Neural cell (in vitro differentiated cells): ENCODE data around the gene FGF10. TPM values are rescaled to one million over a fixed set of nuclear protein-coding genes. Genes with fewer than 3 reads are reported as not detected.

Source experiments
- H2AFZ ChIP-seq: fragments of 200-600, 300-800 bp; sonication (generic), shearing (Covaris generic); 2 replicates; pipeline ENCODE4 v1.6.0; 2014; ENCODE audit warnings: low read depth, mild to moderate bottlenecking, antibody characterized with exemption, low read length, moderate library complexity
- H3F3A ChIP-seq: fragments of 200-600 bp; shearing (Covaris generic); 2 replicates; pipeline ENCODE4 v1.6.1; 2016; ENCODE audit warnings: mild to moderate bottlenecking, moderate library complexity, mixed read lengths, antibody characterized with exemption, low read length; ENCODE audit not compliant: insufficient read depth, poor library complexity, severe bottlenecking
- H3K27ac ChIP-seq: fragments of 200-600, 300-800 bp; sonication (generic), shearing (Covaris generic); 2 replicates; pipeline ENCODE4 v1.5.1; 2014; ENCODE audit warnings: mild to moderate bottlenecking, low read length, moderate library complexity
- H3K27me3 ChIP-seq: fragments of 300-800, 200-600 bp; sonication (generic), shearing (Covaris generic); 2 replicates; pipeline ENCODE4 v1.6.0; 2014; ENCODE audit warnings: mild to moderate bottlenecking, low read depth, low read length, moderate library complexity; ENCODE audit not compliant: insufficient read depth
- H3K36me3 ChIP-seq: fragments of 300-800, 200-600 bp; sonication (generic), shearing (Covaris generic); 2 replicates; pipeline ENCODE4 v1.5.1; 2014; ENCODE audit warnings: mild to moderate bottlenecking, antibody characterized with exemption, low read length, moderate library complexity; ENCODE audit not compliant: insufficient read depth
- H3K4me2 ChIP-seq: fragments of 300-800, 200-600 bp; sonication (generic), shearing (Covaris generic); 2 replicates; pipeline ENCODE4 v1.6.0; 2014; ENCODE audit warnings: mild to moderate bottlenecking, low read length
- H3K4me3 ChIP-seq: fragments of 300-800, 200-600 bp; sonication (generic), shearing (Covaris generic); 2 replicates; pipeline ENCODE4 v1.5.1; 2014; ENCODE audit warnings: mild to moderate bottlenecking, low read length, moderate library complexity
- H3K79me2 ChIP-seq: fragments of 200-600 bp; shearing (Covaris generic); replicated peaks from 2 replicates; pipeline ENCODE4 v1.6.0; 2014; ENCODE audit warnings: mild to moderate bottlenecking, low read length, moderate library complexity; ENCODE audit not compliant: insufficient read depth
- H3K9ac ChIP-seq: fragments of 300-800, 200-600 bp; sonication (generic), shearing (Covaris generic); 2 replicates; pipeline ENCODE4 v1.6.1; 2016; ENCODE audit warnings: mild to moderate bottlenecking, low read length, mixed read lengths
- H3K9me2 ChIP-seq: fragments of 200-600 bp; shearing (Covaris generic); 2 replicates; pipeline ENCODE4 v1.6.1; 2016; ENCODE audit warnings: mild to moderate bottlenecking, low read length, mixed read lengths; ENCODE audit not compliant: insufficient read depth
- H3K9me3 ChIP-seq: fragments of 200-600, 300-800 bp; sonication (generic), shearing (Covaris generic); 2 replicates; pipeline ENCODE4 v1.6.1; 2016; ENCODE audit warnings: mild to moderate bottlenecking, mixed run types, low read length, moderate library complexity, mixed read lengths
- H4K20me1 ChIP-seq: fragments of 200-600 bp; shearing (Covaris generic); 2 replicates; pipeline ENCODE4 v1.6.1; 2016; ENCODE audit warnings: mild to moderate bottlenecking, mixed run types; ENCODE audit not compliant: insufficient read depth
- EP300 ChIP-seq: fragments of 450-650 bp; conservative IDR thresholded peaks from 2 replicates; pipeline ENCODE4 v1.6.1; 2014; ENCODE audit warnings: antibody characterized with exemption, mild to moderate bottlenecking, moderate library complexity; ENCODE audit not compliant: poor library complexity, severe bottlenecking
- EZH2 ChIP-seq: fragments of 200-600, 300-800 bp; shearing (Covaris generic), sonication (generic); IDR thresholded peaks from 2 replicates; pipeline ENCODE4 v1.6.1; 2014; ENCODE audit warnings: antibody characterized with exemption, low read length, borderline replicate concordance, mild to moderate bottlenecking; ENCODE audit not compliant: insufficient read depth, poor library complexity, severe bottlenecking
- MXI1 ChIP-seq: fragments of 450-650 bp; conservative IDR thresholded peaks from 2 replicates; pipeline ENCODE4 v1.6.1; 2014; ENCODE audit warnings: antibody characterized with exemption, mild to moderate bottlenecking; ENCODE audit not compliant: poor library complexity, severe bottlenecking
- POLR2AphosphoS5 ChIP-seq: IDR thresholded peaks from 2 replicates; pipeline ENCODE4 v1.6.1; 2012
- RAD21 ChIP-seq: fragments of 450-650 bp; conservative IDR thresholded peaks from 2 replicates; pipeline ENCODE4 v1.6.1; 2014; ENCODE audit warnings: antibody characterized with exemption, mild to moderate bottlenecking, moderate library complexity
- SMC3 ChIP-seq: fragments of 450-650 bp; conservative IDR thresholded peaks from 2 replicates; pipeline ENCODE4 v1.6.1; 2014; ENCODE audit warnings: antibody characterized with exemption, mild to moderate bottlenecking, moderate library complexity; ENCODE audit not compliant: poor library complexity
- TAF1 ChIP-seq: IDR thresholded peaks from 2 replicates; pipeline ENCODE4 v1.6.1; 2012; ENCODE audit warnings: low read depth
- polyA plus RNA-seq: library from polyadenylated mRNA; depleted of rRNA; stranded (reverse); fragments of >200 nt; gene quantifications from 2 replicates; pipeline ENCODE4 v1.2.3, GENCODE V29; 2014
- TF ChIP-seq, protein P1 (sequence below): fragments of 450-650 bp; IDR thresholded peaks from 2 replicates; pipeline ENCODE4 v1.5.1; 2014; ENCODE audit warnings: antibody characterized with exemption, mild to moderate bottlenecking, moderate library complexity; ENCODE audit not compliant: poor library complexity, severe bottlenecking
- TF ChIP-seq, protein P2 (sequence below): IDR thresholded peaks from 2 replicates; pipeline ENCODE4 v1.6.1; 2012; ENCODE audit warnings: borderline replicate concordance

FGF10 gene
- polyA plus RNA-seq, 1 donor from 2014 or later = not detected

DNA sequence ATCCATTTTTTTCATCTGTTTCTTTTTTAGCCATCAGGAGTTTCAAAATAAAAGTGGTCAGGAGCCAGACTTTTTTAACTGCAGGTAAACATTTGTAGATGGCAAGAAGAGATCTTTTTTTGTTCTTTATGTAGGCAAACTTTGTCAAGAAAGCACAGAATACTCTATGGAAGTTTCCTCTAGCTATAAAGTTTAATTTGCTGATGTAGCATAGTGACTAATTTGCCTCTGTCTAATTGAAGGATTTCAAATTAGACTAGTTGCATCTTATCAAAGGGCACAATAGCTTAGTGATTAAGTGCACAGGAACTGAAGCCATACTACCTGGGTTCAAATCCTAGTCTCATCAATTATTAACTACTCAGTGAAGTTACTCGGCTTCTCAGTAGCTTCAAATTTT lies 22.0 kb downstream of the FGF10 start:
- no peaks in the 10 kb centered on the region for H4K20me1 ChIP-seq
- H3F3A ChIP-seq = no peaks in the 10 kb centered on the region
- no peaks in the 10 kb centered on the region for H3K36me3 ChIP-seq
- H3K9me2 ChIP-seq = no peaks in the 10 kb centered on the region
- no peaks in the 10 kb centered on the region for H3K9me3 ChIP-seq
- no peak for TF ChIP-seq POLR2AphosphoS5
- no peak for TF ChIP-seq TAF1
- TF ChIP-seq, protein P1, sequence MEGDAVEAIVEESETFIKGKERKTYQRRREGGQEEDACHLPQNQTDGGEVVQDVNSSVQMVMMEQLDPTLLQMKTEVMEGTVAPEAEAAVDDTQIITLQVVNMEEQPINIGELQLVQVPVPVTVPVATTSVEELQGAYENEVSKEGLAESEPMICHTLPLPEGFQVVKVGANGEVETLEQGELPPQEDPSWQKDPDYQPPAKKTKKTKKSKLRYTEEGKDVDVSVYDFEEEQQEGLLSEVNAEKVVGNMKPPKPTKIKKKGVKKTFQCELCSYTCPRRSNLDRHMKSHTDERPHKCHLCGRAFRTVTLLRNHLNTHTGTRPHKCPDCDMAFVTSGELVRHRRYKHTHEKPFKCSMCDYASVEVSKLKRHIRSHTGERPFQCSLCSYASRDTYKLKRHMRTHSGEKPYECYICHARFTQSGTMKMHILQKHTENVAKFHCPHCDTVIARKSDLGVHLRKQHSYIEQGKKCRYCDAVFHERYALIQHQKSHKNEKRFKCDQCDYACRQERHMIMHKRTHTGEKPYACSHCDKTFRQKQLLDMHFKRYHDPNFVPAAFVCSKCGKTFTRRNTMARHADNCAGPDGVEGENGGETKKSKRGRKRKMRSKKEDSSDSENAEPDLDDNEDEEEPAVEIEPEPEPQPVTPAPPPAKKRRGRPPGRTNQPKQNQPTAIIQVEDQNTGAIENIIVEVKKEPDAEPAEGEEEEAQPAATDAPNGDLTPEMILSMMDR = no peak
- TF ChIP-seq MXI1 = no peak
- TF ChIP-seq, protein P2, sequence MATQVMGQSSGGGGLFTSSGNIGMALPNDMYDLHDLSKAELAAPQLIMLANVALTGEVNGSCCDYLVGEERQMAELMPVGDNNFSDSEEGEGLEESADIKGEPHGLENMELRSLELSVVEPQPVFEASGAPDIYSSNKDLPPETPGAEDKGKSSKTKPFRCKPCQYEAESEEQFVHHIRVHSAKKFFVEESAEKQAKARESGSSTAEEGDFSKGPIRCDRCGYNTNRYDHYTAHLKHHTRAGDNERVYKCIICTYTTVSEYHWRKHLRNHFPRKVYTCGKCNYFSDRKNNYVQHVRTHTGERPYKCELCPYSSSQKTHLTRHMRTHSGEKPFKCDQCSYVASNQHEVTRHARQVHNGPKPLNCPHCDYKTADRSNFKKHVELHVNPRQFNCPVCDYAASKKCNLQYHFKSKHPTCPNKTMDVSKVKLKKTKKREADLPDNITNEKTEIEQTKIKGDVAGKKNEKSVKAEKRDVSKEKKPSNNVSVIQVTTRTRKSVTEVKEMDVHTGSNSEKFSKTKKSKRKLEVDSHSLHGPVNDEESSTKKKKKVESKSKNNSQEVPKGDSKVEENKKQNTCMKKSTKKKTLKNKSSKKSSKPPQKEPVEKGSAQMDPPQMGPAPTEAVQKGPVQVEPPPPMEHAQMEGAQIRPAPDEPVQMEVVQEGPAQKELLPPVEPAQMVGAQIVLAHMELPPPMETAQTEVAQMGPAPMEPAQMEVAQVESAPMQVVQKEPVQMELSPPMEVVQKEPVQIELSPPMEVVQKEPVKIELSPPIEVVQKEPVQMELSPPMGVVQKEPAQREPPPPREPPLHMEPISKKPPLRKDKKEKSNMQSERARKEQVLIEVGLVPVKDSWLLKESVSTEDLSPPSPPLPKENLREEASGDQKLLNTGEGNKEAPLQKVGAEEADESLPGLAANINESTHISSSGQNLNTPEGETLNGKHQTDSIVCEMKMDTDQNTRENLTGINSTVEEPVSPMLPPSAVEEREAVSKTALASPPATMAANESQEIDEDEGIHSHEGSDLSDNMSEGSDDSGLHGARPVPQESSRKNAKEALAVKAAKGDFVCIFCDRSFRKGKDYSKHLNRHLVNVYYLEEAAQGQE = no peak
- TF ChIP-seq RAD21 = no peak
- TF ChIP-seq SMC3 = no peak
- no peak for TF ChIP-seq EZH2
- TF ChIP-seq EP300 = no peak
- H3K9ac ChIP-seq = no peak overlapping the region
- H3K27ac ChIP-seq = no peak overlapping the region
- no peak overlapping the region for H2AFZ ChIP-seq
- no peak overlapping the region for H3K4me3 ChIP-seq
- H3K79me2 ChIP-seq = no peaks in the 10 kb centered on the region
- no peaks in the 10 kb centered on the region for H3K27me3 ChIP-seq
- H3K4me2 ChIP-seq = no peak overlapping the region

DNA sequence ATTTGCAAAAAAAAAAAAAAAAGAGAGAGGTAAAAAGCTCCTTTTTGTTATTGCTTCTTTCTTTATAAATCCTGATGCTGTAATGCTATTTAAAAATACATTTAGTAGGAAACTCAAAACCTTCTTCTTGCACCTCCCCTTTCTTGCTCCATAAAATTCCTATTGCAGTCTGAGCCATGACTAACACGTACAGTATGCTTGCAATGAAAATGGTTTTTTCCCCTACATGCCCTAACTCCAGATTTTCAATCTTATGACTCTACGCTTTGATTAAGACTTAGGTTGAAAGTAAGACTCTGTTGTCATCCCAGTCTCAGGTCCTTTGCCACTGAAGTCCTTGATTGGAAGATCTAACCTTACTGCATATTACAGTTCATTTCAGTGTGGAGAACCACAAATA lies 23.9 kb downstream of the FGF10 start:
- Histone ChIP-seq H3F3A (no peaks in the 10 kb centered on the region), H3K9ac (no peak overlapping the region), H2AFZ (no peak overlapping the region), H3K9me3 (no peaks in the 10 kb centered on the region), H3K36me3 (no peaks in the 10 kb centered on the region), H4K20me1 (no peaks in the 10 kb centered on the region), H3K27me3 (no peaks in the 10 kb centered on the region), H3K4me3 (no peak overlapping the region), H3K79me2 (no peaks in the 10 kb centered on the region), H3K4me2 (no peak overlapping the region), H3K27ac (no peak overlapping the region), H3K9me2 (no peaks in the 10 kb centered on the region)
- TF ChIP-seq, protein P2 = no peak
- TF ChIP-seq SMC3 = no peak
- TF ChIP-seq EP300 = no peak
- no peak for TF ChIP-seq EZH2
- TF ChIP-seq, protein P1 = no peak
- TF ChIP-seq POLR2AphosphoS5 = no peak
- TF ChIP-seq RAD21 = no peak
- TF ChIP-seq MXI1 = no peak
- no peak for TF ChIP-seq TAF1
